GM03348 (cell line): ENCODE results near the gene APP.
"Not testable (repeated sequence)": the region's sequence is repeated elsewhere in the genome, so short reads cannot be mapped to it uniquely, and the experiment has no call there.

Source experiments
- DNase-seq: peaks from one replicate; pipeline ENCODE4 v3.0.0; 2012; ENCODE audit warnings: low spot score

APP gene

DNA sequence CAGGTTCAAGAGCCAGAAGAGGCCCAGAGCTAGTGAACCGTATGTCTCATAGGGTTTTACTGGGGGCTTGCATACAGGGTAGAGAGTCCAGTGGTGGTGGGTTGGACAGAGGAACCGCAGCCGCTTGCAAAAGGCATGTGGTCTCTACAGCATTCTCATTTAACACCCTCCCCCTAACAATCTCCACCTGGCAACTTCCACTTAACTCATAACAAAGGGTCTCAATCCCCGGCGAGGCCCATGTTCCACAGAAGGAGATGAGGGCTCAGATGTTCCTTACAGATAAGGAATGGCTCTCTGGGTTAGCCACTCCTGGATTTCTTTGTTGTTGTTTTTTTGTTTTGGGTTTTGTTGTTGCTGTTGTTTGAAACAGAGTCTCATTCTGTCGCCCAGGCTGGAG, 106.1 kb downstream of the APP start:
- no peak for DNase-seq

DNA sequence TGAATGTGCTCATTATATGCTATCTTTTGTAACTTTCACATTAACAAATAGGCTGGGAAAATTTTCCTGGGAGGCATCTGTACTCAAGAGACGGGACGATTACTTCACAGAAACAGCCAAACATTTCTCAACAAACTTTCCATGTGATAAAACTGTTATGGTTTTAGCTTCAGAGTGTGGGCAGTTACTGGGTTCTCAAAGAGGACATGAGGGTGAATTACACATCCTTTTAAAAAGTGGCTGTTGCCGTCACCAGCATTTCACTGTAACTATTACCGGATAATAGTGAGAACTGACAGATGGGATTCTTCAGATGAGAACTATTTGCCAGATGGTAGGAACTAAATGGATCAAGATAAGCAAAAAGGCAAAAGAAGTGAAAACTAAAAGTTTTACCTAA, 109.1 kb downstream of the APP start:
- DNase-seq = no peak

DNA sequence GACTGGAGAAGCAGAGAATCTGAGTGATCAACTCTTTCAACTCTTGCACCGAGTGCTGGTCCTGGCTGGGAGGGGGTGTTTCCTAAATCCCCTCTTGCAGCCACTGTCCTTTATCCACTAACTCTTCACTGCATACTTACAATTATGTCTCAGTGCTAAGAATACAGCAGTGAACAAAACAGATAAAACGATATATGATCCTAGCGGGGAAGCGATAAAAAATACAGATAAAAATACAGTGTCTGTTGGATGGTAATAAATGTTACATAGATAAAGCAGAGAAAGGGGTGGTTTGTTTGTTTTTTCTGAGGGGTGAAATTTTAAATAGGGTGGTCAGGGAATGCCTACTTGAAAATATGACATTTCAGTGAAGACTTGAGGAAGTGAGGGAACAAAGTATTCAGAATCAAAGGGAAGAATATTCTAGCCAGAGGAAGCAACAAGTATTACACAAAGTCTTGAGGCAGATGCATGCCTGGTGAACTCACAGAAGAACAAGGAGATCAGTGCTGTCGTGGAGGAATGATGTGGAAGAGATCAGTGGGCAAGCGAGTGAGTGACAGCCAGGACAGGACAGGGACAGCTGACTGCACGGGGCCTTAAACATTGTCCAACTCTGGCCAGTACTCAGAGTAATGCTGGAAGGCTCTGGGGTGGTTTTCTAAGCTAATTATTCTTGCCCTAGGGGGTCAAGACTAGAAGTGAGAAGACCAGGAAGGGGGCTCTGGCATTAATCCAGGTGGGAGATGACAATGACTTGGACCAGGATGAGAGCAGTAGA, 110.0 kb downstream of the APP start:
- DNase-seq = no peak

DNA sequence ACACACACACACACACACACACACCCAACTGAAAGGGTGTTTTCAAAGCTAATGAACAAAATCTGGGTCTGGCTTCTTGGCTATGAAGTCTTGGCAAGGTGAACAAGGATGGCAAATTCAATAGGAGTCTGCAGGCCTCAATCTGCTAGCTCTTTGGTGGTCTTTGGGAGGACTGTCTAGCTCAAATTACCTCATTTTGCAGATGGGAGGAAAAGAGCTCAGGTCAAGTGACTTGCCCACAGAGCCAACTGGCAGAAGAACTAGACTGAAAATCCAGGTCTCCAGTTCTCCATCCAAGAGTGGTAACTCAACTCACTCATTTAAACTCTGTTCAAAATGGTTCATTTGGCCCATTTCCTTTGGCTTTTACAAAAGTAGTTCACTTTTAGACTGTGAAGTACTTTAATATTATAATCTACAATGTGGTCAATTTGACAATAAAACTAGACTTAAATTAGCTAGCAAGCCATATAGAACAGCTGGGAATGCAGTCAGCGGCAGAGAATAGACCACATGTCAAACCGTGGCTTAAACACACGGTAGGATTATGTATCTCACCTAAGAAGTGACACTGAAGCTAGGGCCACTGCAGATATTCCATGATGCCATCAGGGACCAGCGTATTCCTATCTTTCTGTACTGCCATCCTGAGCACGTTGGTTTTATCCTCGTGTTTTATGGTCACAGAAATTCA, 112.9 kb downstream of the APP start:
- no peak for DNase-seq

DNA sequence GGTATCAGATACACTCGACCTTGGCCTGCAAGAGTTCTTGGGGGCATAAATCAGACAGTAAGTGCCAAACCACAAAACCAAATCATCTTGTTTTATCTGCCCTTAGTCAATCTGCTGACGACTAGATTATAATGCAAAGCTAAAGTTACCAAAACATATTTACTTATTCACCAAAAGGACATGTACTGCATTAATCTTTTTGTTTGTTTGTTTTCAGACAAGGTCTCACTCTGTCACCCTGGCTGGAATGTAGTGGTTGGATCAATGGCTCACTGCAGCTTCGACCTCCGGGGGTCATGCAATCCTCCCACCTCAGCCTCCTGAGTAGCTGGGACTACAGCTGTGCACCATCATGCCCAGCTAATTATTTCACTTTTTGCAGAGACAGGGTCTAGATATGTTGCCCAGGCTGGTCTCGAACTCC, 114.7 kb downstream of the APP start:
- no peak for DNase-seq

DNA sequence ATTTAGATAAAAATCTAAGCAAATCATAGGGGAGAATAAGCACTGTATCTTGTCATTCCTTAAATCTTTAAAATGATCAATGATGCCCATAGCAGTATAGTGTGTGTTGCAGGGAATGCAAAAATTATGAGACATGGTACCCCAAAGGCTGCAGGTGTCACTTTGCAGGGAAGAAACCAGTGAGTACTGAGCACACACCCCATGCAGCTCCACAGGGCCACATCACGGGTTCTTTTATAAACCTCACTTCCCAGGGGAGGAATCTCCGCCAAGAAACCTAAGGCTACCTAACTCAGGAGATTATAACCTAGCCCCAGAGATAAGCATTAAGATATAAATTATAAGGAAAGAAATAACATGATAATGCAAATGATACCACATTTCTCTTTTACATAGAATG, 115.6 kb downstream of the APP start:
- no peak for DNase-seq

DNA sequence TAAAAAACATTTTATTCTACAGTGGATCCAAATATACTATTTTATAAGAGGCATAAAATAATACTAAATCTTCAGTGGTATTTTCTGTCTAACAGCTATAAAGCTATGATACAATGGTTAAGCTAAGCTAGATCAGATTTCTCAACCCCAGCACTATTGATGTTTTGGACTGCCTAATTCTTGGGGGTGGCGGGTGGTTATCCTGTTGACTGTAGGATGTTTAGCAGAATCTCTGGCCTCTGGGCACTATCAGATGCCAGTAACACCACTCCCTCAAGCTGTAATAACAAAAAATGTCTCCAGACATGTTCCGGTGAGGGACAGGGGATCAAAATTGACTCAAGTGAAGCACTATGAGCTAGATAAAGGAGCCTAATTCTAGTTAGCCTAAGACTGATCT, 118.5 kb downstream of the APP start:
- DNase-seq = no peak

DNA sequence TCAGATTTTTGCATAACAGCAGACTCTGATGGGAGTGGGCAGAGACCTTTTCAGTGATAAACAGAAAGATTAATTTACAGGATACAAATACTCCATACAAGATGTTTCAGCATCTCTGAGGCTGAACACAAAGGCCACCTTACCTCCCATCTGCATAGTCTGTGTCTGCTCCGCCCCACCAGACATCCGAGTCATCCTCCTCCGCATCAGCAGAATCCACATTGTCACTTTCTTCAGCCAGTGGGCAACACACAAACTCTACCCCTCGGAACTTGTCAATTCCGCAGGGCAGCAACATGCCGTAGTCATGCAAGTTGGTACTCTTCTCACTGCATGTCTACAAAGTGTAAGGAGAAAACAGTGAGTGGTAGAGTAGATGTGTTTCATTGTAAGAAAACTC, 119.7 kb downstream of the APP start:
- no peak for DNase-seq

DNA sequence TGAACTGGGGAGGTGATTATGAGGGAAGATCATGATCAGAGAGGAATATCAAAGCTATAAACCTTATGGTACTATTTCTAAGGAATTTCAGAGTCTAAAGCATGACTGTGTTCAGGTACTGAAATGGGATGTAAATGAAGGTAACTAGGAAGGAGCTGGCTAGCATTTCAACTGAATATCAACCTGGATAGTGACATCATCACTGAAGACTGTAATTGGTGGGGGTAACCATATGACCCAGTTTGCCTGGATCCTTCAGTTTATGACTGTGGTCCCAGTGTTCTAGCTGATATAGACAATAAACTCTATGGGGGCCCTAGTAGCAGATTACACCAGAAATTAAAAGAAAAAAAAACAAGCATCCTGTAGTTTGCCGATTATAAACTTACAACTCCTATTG, 120.8 kb downstream of the APP start:
- no peak for DNase-seq

DNA sequence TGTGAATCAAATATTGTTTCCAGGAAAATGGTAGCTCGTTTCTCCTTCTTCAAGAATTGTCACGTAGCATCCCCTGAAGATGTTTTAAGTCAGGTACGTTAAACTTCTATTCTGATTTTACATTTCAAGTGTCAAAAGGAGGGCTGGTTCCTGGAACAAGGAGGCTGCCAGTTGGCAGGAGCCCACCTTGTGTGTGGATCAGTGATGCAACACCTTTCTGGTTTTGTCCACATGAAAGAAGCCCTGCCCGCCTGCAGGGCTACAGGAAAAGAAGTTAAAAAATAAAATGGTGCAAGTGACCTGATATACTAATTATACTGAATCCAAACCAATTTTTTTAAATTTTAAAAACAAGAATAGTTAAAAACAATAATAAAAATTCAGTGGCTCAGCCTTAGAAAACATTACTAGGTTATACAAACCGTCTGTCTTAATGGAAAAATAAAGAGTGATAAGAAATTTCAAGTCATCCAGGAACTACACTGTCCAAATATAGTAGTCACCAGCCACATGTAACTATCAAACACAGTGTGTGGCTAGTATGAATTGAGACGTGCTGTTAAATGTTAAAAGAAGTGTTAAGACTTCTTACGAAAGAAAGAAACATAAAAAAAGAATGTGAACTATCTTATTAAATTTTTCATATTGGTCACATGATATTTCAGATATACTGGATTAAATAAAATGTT, 123.1 kb downstream of the APP start:
- no peak for DNase-seq

DNA sequence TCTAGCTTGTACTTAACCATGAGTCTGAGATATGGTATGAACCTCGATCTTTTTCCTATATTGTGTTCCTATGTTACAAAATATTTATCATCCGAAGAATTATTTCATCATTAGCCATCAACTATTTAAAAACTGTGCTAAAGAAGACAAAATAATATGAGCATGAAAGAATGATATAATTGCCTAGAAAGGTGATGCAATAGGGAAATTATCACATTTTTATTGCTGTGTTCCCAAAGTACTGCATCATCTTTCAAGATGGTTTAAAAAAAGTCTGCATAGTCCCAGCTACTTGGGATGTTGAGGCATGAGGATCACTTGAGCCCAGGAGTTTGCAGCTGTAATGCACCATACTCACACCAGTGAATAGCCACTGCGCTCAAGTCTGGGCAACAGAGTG, 126.7 kb downstream of the APP start:
- DNase-seq = no peak

DNA sequence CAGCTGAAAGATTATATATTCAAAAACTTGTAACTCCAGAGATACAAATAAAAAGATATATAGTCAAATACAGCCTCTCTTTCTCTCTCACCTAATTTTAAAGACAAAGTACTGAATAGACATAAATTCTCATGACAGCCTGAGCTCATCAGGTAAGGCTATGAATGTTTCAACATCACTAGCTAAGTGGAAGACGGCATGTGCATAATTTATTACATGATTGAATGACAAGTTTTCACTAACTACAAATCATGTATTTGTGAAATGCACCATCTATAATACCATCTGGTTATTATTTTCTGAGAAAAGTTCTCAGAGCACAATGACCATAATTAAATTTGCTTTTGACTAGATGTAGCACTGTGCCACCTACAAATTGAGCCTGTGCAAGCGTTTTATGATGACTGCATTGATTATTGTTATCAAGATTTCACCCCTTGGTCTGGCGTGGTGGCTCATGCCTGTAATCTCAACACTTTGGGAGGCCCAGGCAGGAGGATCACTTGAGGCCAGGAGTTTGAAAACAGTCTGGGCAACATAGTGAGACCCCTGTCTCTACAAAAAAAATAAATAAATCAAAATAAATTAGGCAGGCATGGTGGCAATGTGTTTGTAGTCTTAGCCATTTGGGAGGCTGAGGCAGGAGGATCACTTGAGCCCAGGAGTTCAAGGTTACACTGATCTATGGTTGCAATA, 128.2 kb downstream of the APP start:
- no peak for DNase-seq

DNA sequence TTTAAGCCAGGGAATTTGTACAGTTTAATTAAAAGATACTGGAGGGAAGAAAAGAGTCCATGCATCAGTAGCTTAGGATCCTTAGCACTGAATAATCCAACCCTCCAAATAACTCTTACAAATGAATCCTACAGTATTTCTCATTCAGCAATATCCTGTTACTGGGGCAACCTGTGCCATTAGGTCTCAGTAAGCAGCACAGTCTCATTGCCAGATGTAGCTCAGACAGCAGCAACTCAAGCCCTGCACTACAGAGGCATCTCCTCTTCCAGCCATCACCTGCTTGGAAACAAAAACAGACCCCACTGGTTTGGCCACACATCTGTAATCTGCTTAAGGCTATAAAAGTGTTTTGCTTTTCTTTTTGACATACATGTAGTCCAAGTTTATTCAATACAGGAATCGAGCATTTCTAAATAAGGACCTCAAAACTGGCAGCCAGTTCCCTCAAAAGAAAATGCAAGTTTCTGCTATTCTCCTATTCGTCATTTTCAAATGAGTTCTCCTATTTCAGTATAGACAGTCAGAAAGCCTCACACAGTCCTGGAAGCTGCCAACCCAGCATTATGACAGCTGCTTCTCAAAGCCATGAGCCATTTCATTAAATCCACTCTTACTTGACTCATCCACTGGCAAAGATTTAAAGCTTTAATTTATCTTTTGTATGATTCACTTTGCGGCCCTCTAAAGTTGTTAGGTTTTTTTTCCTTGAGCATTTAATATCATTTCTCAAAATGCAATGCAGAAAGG, 129.0 kb downstream of the APP start:
- peak; percentile 29 for DNase-seq

DNA sequence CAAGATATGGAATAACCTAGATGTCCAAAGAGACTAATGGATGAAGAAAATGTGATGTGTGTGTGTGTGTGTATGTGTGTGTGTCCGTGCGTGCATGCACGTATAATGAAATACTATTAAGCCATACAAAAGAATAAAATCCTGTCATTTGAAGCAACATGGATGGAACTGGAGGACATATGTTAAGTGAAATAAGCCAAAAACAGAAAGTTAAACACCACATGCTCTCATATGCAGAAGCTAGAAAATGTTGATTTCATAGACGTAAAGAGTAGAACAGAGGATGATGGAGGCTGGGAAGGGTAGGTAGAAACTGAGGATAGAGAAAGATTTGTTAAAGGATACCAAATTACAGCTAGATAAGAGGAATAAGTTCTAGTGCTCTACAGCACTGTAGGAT, 133.7 kb downstream of the APP start:
- no peak for DNase-seq

DNA sequence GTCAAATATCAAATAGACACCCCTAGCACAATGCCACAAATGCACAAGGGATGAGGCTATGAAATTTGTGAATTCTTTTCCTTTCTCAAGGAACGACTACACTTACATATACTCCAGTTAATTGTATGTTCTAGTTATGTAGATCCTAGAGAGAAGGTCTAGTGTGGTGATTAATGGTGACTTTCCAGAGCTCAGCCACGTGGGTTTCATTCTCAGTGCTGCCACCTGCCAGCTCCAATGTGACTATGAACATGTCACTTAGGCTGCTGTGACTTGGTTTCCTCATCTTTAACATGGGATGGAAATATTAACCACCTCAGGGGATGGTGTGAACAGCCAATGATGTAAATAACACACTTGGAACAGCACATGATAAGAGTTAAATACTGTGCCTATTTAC, 138.3 kb downstream of the APP start:
- no peak for DNase-seq

DNA sequence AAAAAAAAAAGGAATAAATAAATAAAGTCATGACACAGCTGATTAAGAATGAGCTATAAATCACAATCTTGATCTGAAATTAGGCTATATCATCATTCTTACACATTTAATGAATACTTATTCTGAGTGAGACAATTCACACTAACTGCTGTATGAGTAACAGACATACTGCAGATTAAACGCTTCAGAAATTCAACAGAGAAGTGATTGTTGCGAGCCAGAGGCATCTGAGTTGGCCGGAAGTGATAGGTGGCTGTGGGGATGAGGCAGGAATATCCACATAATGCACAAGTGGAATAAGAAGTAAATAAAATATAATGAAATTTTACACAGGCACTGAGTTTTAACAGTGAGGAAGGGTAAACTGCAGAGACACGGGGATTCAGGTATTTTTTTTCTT, 142.4 kb downstream of the APP start:
- DNase-seq = no peak

DNA sequence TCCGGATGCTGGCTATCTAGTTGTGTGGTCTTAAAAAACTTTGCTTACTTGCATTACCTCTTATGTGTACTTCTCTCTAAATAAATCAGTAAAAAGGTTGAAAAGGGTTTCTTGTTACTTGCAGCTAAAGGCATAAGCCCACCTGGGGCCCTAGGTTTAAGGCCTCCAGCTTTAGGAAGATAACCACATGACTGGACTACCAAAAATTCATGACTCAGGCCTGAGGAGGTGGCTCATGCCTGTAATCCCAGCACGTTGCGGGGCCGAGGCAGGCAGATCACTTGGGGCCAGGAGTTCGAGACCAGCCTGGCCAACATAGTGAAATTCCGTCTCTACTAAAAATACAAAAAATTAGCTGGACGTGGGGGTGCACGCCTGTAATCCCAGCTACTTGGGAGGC, 142.9 kb downstream of the APP start:
- no peak for DNase-seq

DNA sequence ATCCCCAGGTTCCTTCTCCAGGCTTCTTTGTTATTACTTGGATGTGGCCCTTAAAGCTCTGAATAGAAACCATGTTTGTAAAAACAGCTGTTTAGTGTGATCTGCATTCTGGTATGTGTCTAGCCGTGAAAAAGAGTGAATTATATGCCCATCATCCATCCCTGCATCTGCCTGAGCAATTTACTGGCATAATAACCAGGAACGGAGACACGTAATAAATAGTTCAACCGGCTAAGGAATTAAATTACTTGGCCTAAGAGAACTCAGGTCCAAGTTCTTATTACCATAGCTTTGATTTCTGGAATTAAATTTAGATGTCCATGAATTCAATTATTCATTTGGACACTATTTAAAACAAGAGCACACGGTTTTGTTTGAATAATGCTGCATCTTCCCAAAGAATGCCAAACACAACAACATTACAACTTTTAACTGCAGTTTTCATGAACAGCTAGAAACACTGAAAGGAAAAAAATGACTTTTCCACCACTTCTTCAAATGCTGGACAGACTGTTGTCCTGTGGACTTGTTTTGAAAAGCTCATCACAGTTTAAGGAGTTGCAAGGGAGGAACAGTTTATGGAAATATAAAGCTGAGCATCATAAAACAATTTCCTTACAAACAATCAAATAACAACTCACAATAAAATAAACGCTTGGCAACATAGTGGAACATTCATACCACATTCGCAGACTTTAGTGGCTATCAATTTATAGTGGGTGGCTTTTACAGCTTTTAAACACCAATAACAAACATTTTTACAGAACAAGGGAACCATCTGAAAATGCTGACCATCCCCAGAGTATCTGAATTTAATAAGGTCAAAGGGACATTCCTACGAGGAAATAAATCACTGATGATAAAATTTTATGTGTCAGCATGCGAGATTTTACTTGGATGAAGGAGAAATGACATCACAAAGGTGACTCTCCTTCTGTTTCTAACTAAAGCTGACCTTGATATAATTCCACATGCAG, 144.7 kb downstream of the APP start:
- peak; percentile 8 for DNase-seq

DNA sequence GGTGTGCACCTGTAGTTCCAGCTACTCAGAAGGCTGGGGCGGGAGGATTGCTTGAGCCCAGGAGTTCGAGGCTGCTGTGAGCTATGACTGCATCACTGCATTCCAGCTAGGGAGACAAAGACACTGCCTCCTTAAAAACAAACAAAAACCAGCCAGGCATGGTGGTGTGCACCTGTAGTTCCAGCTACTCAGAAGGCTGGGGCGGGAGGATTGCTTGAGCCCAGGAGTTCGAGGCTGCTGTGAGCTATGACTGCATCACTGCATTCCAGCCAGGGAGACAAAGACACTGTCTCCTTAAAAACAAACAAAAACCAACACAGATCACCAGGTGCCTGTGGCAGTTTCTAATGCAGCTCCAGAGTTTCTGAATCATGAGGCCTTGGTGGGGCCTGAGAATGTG, 147.2 kb downstream of the APP start:
- not testable (repeated sequence) for DNase-seq

DNA sequence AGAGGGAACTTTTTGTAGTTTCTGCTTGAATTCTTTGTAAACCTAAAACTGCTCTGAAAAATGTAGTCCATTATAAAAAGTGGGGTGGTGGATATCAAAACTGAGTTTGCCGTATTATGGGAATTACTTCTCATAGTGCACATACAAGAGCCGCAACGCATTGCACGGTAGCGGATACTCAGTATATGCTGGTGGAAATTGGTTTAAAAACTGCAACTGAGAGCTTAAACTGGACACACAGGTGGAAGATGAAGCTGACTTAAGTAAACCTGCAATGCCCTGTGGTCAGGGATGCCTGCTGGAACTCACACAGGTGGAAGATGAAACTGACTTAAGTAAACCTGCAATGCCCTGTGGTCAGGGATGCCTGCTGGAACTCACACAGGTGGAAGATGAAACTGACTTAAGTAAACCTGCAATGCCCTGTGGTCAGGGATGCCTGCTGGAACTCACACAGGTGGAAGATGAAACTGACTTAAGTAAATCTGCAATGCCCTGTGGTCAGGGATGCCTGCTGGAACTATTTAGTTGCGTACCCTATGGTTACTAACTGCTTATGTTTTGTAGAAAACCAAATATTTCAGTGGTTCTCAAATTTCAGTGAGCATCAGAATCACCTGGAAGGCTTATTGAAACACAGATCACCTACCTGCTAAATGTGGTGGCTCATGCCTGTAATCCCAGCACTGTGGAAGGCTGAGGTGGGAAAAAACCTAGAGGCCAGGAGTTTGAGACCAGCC, 147.8 kb downstream of the APP start:
- not testable (repeated sequence) for DNase-seq
